ENCODE measurements around the gene NPHP3. TPM values are rescaled to one million over a fixed set of nuclear protein-coding genes. Genes with fewer than 3 reads are reported as not detected.
"Not testable (repeated sequence)": the region's sequence is repeated elsewhere in the genome, so short reads cannot be mapped to it uniquely, and the experiment has no call there.

NPHP3 gene
- total RNA-seq, 1 donor from 2014 or later, result 11.3 TPM

DNA sequence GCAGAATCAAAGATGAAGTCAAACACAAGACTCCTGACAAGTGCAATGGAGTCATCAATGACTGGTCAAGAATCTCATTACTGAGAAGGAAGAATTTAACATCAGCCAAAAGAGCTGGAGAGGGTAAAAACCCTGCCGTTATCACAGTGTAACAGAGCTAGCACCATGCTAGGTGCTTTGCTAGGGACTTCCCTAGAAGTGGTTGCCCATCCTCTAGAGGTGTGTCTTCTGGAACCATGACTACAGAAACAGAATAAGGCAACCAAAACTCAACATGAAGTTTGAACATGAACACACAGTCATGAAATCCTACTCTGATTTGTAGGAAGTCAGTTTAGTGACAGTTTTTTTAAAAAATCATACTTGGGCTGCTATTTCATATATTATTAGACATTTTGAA, 72.1 kb downstream of the NPHP3 start:
- Histone ChIP-seq H3K27me3 (ENCODE audit: control insufficient read depth, insufficient read depth, low read length) (no peaks in the 10 kb centered on the region), H3K36me3 (ENCODE audit: control insufficient read depth, insufficient read depth, low read length) (no peaks in the 10 kb centered on the region), H3K4me3 (ENCODE audit: low read depth, low read length) (no peak overlapping the region)
- TF ChIP-seq, protein P1, sequence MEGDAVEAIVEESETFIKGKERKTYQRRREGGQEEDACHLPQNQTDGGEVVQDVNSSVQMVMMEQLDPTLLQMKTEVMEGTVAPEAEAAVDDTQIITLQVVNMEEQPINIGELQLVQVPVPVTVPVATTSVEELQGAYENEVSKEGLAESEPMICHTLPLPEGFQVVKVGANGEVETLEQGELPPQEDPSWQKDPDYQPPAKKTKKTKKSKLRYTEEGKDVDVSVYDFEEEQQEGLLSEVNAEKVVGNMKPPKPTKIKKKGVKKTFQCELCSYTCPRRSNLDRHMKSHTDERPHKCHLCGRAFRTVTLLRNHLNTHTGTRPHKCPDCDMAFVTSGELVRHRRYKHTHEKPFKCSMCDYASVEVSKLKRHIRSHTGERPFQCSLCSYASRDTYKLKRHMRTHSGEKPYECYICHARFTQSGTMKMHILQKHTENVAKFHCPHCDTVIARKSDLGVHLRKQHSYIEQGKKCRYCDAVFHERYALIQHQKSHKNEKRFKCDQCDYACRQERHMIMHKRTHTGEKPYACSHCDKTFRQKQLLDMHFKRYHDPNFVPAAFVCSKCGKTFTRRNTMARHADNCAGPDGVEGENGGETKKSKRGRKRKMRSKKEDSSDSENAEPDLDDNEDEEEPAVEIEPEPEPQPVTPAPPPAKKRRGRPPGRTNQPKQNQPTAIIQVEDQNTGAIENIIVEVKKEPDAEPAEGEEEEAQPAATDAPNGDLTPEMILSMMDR (IDR thresholded peaks at IDR 0.05; ENCODE audit: insufficient read depth, low read length, severe bottlenecking), result no peak
- DNase-seq (ENCODE audit: low read depth) (no peak), FAIRE-seq (no peak)

DNA sequence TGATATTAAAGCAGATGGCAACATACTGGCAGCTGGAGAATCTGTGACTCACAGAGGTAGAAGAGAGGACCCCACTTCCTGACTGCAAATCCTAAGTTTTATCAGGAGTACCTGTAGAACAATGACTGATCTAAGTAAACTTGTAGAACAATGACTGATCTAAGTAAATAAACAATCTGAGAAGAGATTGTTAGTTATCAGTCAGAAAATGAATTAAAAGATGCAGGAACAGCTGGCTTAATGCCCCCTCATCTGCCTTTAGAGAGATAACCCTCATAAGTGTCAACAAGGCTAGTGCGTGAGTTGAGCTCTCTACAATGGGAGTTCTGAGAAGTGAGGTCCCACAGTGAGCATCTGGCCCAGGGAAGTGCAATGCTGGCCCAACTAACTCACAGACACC, 77.2 kb downstream of the NPHP3 start:
- TF ChIP-seq, protein P1 (IDR thresholded peaks at IDR 0.05; ENCODE audit: insufficient read depth, low read length, severe bottlenecking), result no peak
- Histone ChIP-seq H3K4me3 (ENCODE audit: low read depth, low read length) (no peak overlapping the region), H3K36me3 (ENCODE audit: control insufficient read depth, insufficient read depth, low read length) (no peaks in the 10 kb centered on the region), H3K27me3 (ENCODE audit: control insufficient read depth, insufficient read depth, low read length) (no peaks in the 10 kb centered on the region)
- DNase-seq (ENCODE audit: low read depth) (peak; percentile 56), FAIRE-seq (no peak)

DNA sequence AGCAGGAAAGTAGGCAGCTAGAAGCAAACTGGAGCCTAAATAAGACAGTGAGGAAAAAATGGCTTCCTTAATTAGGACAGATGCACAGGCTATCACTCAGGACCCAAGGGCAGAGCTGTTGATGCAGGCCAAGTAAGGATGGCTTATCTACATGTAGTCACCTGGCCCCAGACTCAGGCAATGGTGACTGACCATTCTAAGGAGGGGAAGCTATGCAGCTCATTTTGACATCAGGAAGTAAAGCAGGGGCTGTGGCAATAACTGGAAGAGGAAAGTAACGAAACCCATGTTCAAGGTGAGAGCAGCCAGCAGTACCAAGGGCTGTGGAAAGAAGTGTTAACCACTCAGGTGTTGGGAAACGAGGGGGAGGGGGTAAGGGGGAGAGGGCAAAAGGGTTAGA, 78.8 kb downstream of the NPHP3 start:
- Histone ChIP-seq H3K4me3 (ENCODE audit: low read depth, low read length) (no peak overlapping the region), H3K36me3 (ENCODE audit: control insufficient read depth, insufficient read depth, low read length) (no peaks in the 10 kb centered on the region), H3K27me3 (ENCODE audit: control insufficient read depth, insufficient read depth, low read length) (no peaks in the 10 kb centered on the region)
- FAIRE-seq (peak; percentile 52), DNase-seq (ENCODE audit: low read depth) (no peak)
- TF ChIP-seq, protein P1 (IDR thresholded peaks at IDR 0.05; ENCODE audit: insufficient read depth, low read length, severe bottlenecking), result no peak

DNA sequence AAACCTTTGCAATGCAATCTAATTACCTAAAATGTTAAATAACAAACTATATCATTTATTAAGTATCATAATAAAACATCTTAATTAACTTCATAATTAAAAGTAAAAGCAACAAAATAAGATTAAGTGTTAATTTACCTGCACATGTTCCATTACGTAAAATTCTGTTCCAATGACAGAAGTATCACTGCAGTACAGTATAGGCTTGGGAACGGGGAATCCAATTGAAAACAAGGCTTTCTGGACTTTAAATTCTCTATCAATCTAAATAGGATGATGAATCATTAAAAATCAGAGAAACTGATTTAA, 79.7 kb downstream of the NPHP3 start:
- Histone ChIP-seq H3K36me3 (ENCODE audit: control insufficient read depth, insufficient read depth, low read length) (no peaks in the 10 kb centered on the region), H3K27me3 (ENCODE audit: control insufficient read depth, insufficient read depth, low read length) (no peaks in the 10 kb centered on the region), H3K4me3 (ENCODE audit: low read depth, low read length) (no peak overlapping the region)
- no peak for FAIRE-seq
- no peak for DNase-seq (ENCODE audit: low read depth)
- TF ChIP-seq, protein P1 (IDR thresholded peaks at IDR 0.05; ENCODE audit: insufficient read depth, low read length, severe bottlenecking), result no peak

DNA sequence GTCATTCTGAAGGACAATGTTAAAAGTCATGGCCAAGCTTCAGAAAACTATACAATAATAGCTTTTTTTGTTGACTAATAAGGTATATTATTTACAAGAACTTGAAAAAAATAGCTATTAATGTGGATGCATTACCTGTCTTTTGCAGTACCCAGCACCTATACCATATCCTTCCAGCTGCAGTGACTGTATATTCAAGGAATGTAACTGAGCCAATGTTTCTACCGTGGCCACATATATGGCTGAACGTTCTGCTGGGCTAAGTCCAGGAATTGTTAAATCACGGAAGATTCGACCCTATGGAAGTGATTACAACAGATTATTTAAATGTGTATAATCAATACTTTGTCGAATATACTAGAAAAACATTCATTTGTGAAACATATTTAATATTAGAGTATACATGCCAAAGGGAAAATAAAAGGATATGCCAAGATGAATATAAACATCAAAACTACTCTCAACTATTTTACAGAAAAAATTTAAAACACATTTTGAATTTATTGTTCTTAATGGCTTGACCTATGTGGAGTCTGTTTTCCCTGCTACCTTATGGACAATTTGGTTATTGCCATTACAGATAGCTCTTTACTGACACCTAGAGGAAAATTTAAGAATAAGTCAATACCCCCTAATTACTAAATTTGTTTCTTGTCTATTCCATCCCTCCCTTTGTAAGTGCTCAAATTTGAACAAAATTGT, 80.2 kb downstream of the NPHP3 start:
- TF ChIP-seq, protein P1 (IDR thresholded peaks at IDR 0.05; ENCODE audit: insufficient read depth, low read length, severe bottlenecking), result peak; percentile 48
- no peak overlapping the region for H3K4me3 ChIP-seq (ENCODE audit: low read depth, low read length)
- FAIRE-seq, result no peak
- H3K36me3 ChIP-seq (ENCODE audit: control insufficient read depth, insufficient read depth, low read length), result no peaks in the 10 kb centered on the region
- no peaks in the 10 kb centered on the region for H3K27me3 ChIP-seq (ENCODE audit: control insufficient read depth, insufficient read depth, low read length)
- DNase-seq (ENCODE audit: low read depth), result peak; percentile 63

DNA sequence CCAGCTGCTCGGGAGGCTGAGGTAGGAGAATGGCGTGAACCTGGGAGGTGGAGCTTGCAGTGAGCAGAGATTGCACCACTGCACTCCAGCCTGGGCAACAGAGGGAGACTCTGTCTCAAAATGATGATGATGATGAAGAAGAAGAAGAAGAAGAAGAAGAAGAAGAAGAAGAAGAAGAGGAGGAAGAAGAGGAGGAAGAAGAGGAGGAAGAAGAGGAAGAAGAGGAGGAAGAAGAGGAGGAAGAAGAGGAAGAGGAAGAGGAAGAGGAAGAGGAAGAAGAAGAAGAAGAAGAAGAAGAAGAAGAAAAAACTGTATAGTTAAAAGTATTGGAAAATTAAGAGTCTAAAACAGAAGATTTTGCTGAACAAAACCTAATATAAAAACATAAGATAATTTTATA, 80.8 kb downstream of the NPHP3 start:
- FAIRE-seq; DNase-seq (ENCODE audit: low read depth); H3K36me3 ChIP-seq (ENCODE audit: control insufficient read depth, insufficient read depth, low read length); H3K27me3 ChIP-seq (ENCODE audit: control insufficient read depth, insufficient read depth, low read length); H3K4me3 ChIP-seq (ENCODE audit: low read depth, low read length): not testable (repeated sequence)

All from bronchial epithelial cell (primary cell).